Uterus (tissue), 2 donors: ENCODE data around the gene SPATA20.

Source experiments
- POLR2A ChIP-seq, 2 donors: fragments of 450-650 bp; IDR thresholded peaks; one replicate each; pipeline ENCODE4 v1.6.1; 2016; ENCODE audit warnings: antibody characterized with exemption in 2 of 2, mild to moderate bottlenecking in 1 of 2, moderate library complexity in 1 of 2
- TF ChIP-seq, protein P1 (sequence below), 4 experiments: fragments of 200-600 bp in 2 of 4; fragments of 450-650 bp in 2 of 4; sonication (generic) in 2 of 4; IDR thresholded peaks; one replicate each; pipeline ENCODE4 v1.5.1; 2016 to 2019; ENCODE audit warnings: antibody characterized with exemption in 4 of 4, mild to moderate bottlenecking in 2 of 4, moderate library complexity in 1 of 4

DNA sequence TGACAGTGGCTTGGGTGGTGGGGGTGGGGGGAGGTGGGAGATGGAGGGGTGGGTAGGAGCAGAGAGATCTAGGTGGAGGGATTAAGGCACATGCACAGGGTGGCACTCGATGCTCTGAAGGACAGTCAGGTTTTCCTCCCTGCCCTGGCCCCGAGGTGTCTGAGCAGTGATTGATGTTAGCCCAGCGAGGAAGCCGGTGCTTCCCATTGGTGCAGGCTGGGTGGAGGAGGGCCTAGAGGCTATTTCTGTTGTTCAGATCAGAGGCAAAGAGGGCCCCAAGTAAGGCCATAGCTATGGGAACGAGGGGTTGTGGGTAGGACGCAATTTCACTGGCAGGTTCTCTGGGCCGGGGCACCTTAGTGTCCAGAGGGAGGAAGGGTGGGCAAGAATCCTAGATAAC lies 36.7 kb downstream of the SPATA20 start:
- TF ChIP-seq, protein P1, sequence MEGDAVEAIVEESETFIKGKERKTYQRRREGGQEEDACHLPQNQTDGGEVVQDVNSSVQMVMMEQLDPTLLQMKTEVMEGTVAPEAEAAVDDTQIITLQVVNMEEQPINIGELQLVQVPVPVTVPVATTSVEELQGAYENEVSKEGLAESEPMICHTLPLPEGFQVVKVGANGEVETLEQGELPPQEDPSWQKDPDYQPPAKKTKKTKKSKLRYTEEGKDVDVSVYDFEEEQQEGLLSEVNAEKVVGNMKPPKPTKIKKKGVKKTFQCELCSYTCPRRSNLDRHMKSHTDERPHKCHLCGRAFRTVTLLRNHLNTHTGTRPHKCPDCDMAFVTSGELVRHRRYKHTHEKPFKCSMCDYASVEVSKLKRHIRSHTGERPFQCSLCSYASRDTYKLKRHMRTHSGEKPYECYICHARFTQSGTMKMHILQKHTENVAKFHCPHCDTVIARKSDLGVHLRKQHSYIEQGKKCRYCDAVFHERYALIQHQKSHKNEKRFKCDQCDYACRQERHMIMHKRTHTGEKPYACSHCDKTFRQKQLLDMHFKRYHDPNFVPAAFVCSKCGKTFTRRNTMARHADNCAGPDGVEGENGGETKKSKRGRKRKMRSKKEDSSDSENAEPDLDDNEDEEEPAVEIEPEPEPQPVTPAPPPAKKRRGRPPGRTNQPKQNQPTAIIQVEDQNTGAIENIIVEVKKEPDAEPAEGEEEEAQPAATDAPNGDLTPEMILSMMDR (IDR thresholded peaks at IDR 0.05), result no peak
- no peak for TF ChIP-seq POLR2A (IDR thresholded peaks at IDR 0.05)
